Upper lobe of left lung (tissue), 6 donors: ENCODE results near the gene IVD. TPM values are rescaled to one million over a fixed set of nuclear protein-coding genes. Genes with fewer than 3 reads are reported as not detected.

Source experiments
- ATAC-seq, 2 donors: fragments of 200-7000 bp; cut with Tn5 transposase; one replicate each; pipeline ENCODE4 v1.9.1; 2022; ENCODE audit warnings: mild to moderate bottlenecking in 2 of 2, moderate library complexity in 2 of 2; ENCODE audit not compliant: low FRiP score in 2 of 2
- DNase-seq, 2 donors: peaks; one replicate each; pipeline ENCODE4 v3.0.0-alpha.2; 2019 to 2020
- H3K27ac ChIP-seq, 4 donors: fragments of 200-600 bp; sonication (generic); one replicate each; pipeline ENCODE4 v1.5.1; 2016 to 2019
- H3K27me3 ChIP-seq, 4 donors: fragments of 200-600 bp; sonication (generic); one replicate each; pipeline ENCODE4 v1.5.1; 2017 to 2019
- H3K36me3 ChIP-seq, 4 donors: fragments of 200-600 bp; sonication (generic); one replicate each; pipeline ENCODE4 v1.5.1; 2016 to 2019
- H3K4me1 ChIP-seq, 4 donors: fragments of 200-600 bp; sonication (generic); one replicate each; pipeline ENCODE4 v1.5.1; 2018 to 2019
- H3K4me3 ChIP-seq, 4 donors: fragments of 200-600 bp; sonication (generic); one replicate each; pipeline ENCODE4 v1.5.1; 2017 to 2019; ENCODE audit warnings: mild to moderate bottlenecking in 2 of 4, moderate library complexity in 1 of 4
- H3K9me3 ChIP-seq, 4 donors: fragments of 200-600 bp; sonication (generic); one replicate each; pipeline ENCODE4 v1.5.1; 2018 to 2019
- CTCF ChIP-seq, 6 experiments: fragments of 450-650 bp in 4 of 6; fragments of 200-600 bp in 2 of 6; sonication (generic) in 2 of 6; IDR thresholded peaks; one replicate each; pipeline ENCODE4 v1.5.1; 2016 to 2019; ENCODE audit warnings: antibody characterized with exemption in 6 of 6
- EP300 ChIP-seq, 4 donors: sonication (generic); formaldehyde crosslinking; IDR thresholded peaks; one replicate each; pipeline ENCODE4 v1.5.1; 2017; ENCODE audit warnings: antibody characterized with exemption in 4 of 4, control low read depth in 2 of 4
- POLR2A ChIP-seq, 4 donors: fragments of 450-650 bp; IDR thresholded peaks; one replicate each; pipeline ENCODE4 v1.5.1; 2016 to 2017; ENCODE audit warnings: antibody characterized with exemption in 4 of 4, mild to moderate bottlenecking in 2 of 4
- POLR2AphosphoS5 ChIP-seq, 2 donors: sonication (generic); formaldehyde crosslinking; IDR thresholded peaks; one replicate each; pipeline ENCODE4 v1.5.1; 2017; ENCODE audit warnings: antibody characterized with exemption in 2 of 2
- WGBS, 2 donors: methylation state at CpG; one replicate each; pipeline ENCODE4 v1.1.5; 2017 to 2018; 5-methylcytosine and 5-hydroxymethylcytosine counted together
- total RNA-seq, 6 donors: library from RNA; depleted of rRNA in 4 of 6; stranded (reverse); fragments of >200 nt in 4 of 6; gene quantifications; one replicate each; pipeline versions ENCODE4 v1.1.0 to v1.2.1, GENCODE V29; 2016 to 2021
- donor health status: DM: no; HTN: no; CAD: no; lungs with moderate emphysema.
- donor health status: DM: no; HTN: yes; CAD: no; lungs with severe emphysema.

The IVD gene
- total RNA-seq, 6 donors from 2014 or later, result 68.1 to 112 (median 94.5) TPM

- Histone ChIP-seq H3K4me3 (no peak overlapping the region), H3K36me3 (no peaks in the 10 kb centered on the region), H3K27ac (no peak overlapping the region), H3K9me3 (no peaks in the 10 kb centered on the region), H3K27me3 (no peaks in the 10 kb centered on the region), H3K4me1 (peaks cover 13 to 17% (median 14%) of the 10 kb centered on the region in 4 donors)
- ATAC-seq (no peak), DNase-seq (peak in 1 of 2 donors; percentile 29)
- TF ChIP-seq CTCF (IDR thresholded peaks at IDR 0.05), result no peak
- TF ChIP-seq POLR2A (IDR thresholded peaks at IDR 0.05), result no peak
- TF ChIP-seq EP300 (IDR thresholded peaks at IDR 0.05), result no peak
- no peak for TF ChIP-seq POLR2AphosphoS5 (IDR thresholded peaks at IDR 0.05)
- 79 to 80% methylated on average over 6 of the region's 6 CpGs for WGBS, 2 donors
Observed at GRCh38 chr15:40364251-40364650, 41.3 kb upstream of the IVD start.

- Histone ChIP-seq H3K36me3 (no peaks in the 10 kb centered on the region), H3K4me3 (no peak overlapping the region), H3K27me3 (no peaks in the 10 kb centered on the region), H3K4me1 (peaks cover 13 to 17% (median 14%) of the 10 kb centered on the region in 4 donors), H3K9me3 (no peaks in the 10 kb centered on the region), H3K27ac (no peak overlapping the region)
- no peak for ATAC-seq
- no peak for DNase-seq
- WGBS, 2 donors, result 83 to 89% methylated on average over 3 to 5 of the region's 5 CpGs
- TF ChIP-seq CTCF (IDR thresholded peaks at IDR 0.05), result no peak
- TF ChIP-seq POLR2AphosphoS5 (IDR thresholded peaks at IDR 0.05), result no peak
- TF ChIP-seq EP300 (IDR thresholded peaks at IDR 0.05), result no peak
- no peak for TF ChIP-seq POLR2A (IDR thresholded peaks at IDR 0.05)
Observed at GRCh38 chr15:40365016-40365415, 40.6 kb upstream of the IVD start.

GRCh38 chr15:40365624-40366456 lies 39.8 kb upstream of the IVD start:
- 85 to 87% methylated on average over 11 of the region's 11 CpGs for WGBS, 2 donors
- Histone ChIP-seq H3K36me3 (no peaks in the 10 kb centered on the region), H3K9me3 (no peaks in the 10 kb centered on the region), H3K27ac (no peak overlapping the region), H3K4me1 (peaks cover 13 to 17% (median 14%) of the 10 kb centered on the region in 4 donors), H3K4me3 (no peak overlapping the region), H3K27me3 (no peaks in the 10 kb centered on the region)
- DNase-seq (no peak), ATAC-seq (no peak)
- TF ChIP-seq EP300 (IDR thresholded peaks at IDR 0.05), result no peak
- no peak for TF ChIP-seq CTCF (IDR thresholded peaks at IDR 0.05)
- TF ChIP-seq POLR2AphosphoS5 (IDR thresholded peaks at IDR 0.05), result no peak
- no peak for TF ChIP-seq POLR2A (IDR thresholded peaks at IDR 0.05)

GRCh38 chr15:40366457-40367370 lies 38.9 kb upstream of the IVD start:
- 90 to 97% methylated on average over 4 to 14 of the region's 14 CpGs for WGBS, 2 donors
- Histone ChIP-seq H3K27ac (peak overlapping the region in 2 of 4 donors; percentile 71 to 73), H3K4me1 (peaks cover 13 to 17% (median 14%) of the 10 kb centered on the region in 4 donors), H3K9me3 (no peaks in the 10 kb centered on the region), H3K36me3 (no peaks in the 10 kb centered on the region), H3K4me3 (no peak overlapping the region), H3K27me3 (no peaks in the 10 kb centered on the region)
- DNase-seq (peak in 1 of 2 donors; percentile 52), ATAC-seq (no peak)
- TF ChIP-seq CTCF (IDR thresholded peaks at IDR 0.05), result no peak
